ENCODE results near the gene LTV1.

LTV1 gene

GRCh38 chr6:143896126-143896860 lies 53.2 kb downstream of the LTV1 start:
- DNase-seq, result no peak

- DNase-seq, result no peak
Measured at GRCh38 chr6:143900358-143900757, 57.2 kb downstream of the LTV1 start.

GRCh38 chr6:143901885-143902750 lies 59.0 kb downstream of the LTV1 start:
- DNase-seq, result no peak

GRCh38 chr6:143902827-143903226 lies 59.7 kb downstream of the LTV1 start:
- no peak for DNase-seq

GRCh38 chr6:143911028-143911427 lies 67.9 kb downstream of the LTV1 start:
- no peak for DNase-seq

- DNase-seq, result no peak
Measured at GRCh38 chr6:143912671-143913070, 69.5 kb downstream of the LTV1 start.
